ENCODE data around the gene BARD1. TPM values are rescaled to one million over a fixed set of nuclear protein-coding genes. Genes with fewer than 3 reads are reported as not detected.

The BARD1 gene
- polyA plus RNA-seq, 2 of the 4 experiments (the other 2 are of a cell fraction) = 8.3 to 9.9 TPM

DNA sequence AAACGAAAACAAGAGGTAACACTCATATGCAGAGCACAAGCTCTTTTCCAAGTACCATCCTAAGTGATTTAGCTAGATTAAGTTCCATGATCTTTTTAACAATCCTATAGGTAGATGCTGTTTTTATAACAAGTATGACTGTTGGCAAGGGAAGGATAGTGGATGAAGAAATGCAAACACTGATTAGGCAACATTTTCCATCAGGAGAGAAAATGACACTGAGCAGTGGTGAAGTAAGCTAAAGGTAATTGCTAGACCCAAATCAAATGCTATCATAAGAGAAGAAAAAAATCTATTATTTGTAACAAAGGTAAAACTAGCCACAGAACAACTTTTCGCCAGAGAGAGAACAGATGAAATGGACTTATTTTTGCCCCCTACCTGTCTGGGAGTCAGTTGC lies 34.3 kb upstream of the BARD1 start:
- FAIRE-seq (no peak), DNase-seq (ENCODE audit: low read depth in 1 of 2, low spot score in 1 of 2) (no peak), ATAC-seq (no peak)
- no peak overlapping the region for H3K27ac ChIP-seq
- no peak overlapping the region for H3K4me2 ChIP-seq
- 58% methylated on average over 2 of the region's 2 CpGs for WGBS (ENCODE audit: missing lambda C conversion rate)
- CTCF ChIA-PET = no interaction called here
- no peak overlapping the region for H3K4me3 ChIP-seq
- POLR2A ChIA-PET = no interaction called here
- TF ChIP-seq FOSL2 (IDR thresholded peaks at IDR 0.05) (no peak), FOSL2 (CRISPR knock-in tag; IDR thresholded peaks at IDR 0.05) (no peak), SMC3 (IDR thresholded peaks at IDR 0.05) (no peak), CHD4 (IDR thresholded peaks at IDR 0.05; ENCODE audit: borderline replicate concordance) (no peak), RNF2 (IDR thresholded peaks at IDR 0.05; ENCODE audit: borderline replicate concordance, low read depth) (no peak), BHLHE40 (IDR thresholded peaks at IDR 0.05; ENCODE audit: low read depth, low read length) (no peak), ZFP36 (IDR thresholded peaks at IDR 0.05; ENCODE audit: borderline replicate concordance, partially characterized antibody) (no peak), ZNF302 (CRISPR knock-in tag; IDR thresholded peaks at IDR 0.05) (no peak), ZC3H11A (IDR thresholded peaks at IDR 0.05) (no peak)
- TF ChIP-seq, protein P1, sequence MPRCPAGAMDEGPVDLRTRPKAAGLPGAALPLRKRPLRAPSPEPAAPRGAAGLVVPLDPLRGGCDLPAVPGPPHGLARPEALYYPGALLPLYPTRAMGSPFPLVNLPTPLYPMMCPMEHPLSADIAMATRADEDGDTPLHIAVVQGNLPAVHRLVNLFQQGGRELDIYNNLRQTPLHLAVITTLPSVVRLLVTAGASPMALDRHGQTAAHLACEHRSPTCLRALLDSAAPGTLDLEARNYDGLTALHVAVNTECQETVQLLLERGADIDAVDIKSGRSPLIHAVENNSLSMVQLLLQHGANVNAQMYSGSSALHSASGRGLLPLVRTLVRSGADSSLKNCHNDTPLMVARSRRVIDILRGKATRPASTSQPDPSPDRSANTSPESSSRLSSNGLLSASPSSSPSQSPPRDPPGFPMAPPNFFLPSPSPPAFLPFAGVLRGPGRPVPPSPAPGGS (IDR thresholded peaks at IDR 0.05) = no peak
- TF ChIP-seq, protein P2, sequence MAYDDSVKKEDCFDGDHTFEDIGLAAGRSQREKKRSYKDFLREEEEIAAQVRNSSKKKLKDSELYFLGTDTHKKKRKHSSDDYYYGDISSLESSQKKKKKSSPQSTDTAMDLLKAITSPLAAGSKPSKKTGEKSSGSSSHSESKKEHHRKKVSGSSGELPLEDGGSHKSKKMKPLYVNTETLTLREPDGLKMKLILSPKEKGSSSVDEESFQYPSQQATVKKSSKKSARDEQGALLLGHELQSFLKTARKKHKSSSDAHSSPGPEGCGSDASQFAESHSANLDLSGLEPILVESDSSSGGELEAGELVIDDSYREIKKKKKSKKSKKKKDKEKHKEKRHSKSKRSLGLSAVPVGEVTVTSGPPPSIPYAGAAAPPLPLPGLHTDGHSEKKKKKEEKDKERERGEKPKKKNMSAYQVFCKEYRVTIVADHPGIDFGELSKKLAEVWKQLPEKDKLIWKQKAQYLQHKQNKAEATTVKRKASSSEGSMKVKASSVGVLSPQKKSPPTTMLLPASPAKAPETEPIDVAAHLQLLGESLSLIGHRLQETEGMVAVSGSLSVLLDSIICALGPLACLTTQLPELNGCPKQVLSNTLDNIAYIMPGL (CRISPR knock-in tag; IDR thresholded peaks at IDR 0.05; ENCODE audit: borderline replicate concordance) = no peak
- TF ChIP-seq, protein P3, sequence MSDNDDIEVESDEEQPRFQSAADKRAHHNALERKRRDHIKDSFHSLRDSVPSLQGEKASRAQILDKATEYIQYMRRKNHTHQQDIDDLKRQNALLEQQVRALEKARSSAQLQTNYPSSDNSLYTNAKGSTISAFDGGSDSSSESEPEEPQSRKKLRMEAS (IDR thresholded peaks at IDR 0.05) = no peak
- TF ChIP-seq, protein P4, sequence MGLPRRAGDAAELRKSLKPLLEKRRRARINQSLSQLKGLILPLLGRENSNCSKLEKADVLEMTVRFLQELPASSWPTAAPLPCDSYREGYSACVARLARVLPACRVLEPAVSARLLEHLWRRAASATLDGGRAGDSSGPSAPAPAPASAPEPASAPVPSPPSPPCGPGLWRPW (IDR thresholded peaks at IDR 0.05) = no peak
- TF ChIP-seq, protein P5, sequence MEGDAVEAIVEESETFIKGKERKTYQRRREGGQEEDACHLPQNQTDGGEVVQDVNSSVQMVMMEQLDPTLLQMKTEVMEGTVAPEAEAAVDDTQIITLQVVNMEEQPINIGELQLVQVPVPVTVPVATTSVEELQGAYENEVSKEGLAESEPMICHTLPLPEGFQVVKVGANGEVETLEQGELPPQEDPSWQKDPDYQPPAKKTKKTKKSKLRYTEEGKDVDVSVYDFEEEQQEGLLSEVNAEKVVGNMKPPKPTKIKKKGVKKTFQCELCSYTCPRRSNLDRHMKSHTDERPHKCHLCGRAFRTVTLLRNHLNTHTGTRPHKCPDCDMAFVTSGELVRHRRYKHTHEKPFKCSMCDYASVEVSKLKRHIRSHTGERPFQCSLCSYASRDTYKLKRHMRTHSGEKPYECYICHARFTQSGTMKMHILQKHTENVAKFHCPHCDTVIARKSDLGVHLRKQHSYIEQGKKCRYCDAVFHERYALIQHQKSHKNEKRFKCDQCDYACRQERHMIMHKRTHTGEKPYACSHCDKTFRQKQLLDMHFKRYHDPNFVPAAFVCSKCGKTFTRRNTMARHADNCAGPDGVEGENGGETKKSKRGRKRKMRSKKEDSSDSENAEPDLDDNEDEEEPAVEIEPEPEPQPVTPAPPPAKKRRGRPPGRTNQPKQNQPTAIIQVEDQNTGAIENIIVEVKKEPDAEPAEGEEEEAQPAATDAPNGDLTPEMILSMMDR (IDR thresholded peaks at IDR 0.05) = no peak
- H3K9me3 ChIP-seq = no peaks in the 10 kb centered on the region
- no peaks in the 10 kb centered on the region for H3K4me1 ChIP-seq

DNA sequence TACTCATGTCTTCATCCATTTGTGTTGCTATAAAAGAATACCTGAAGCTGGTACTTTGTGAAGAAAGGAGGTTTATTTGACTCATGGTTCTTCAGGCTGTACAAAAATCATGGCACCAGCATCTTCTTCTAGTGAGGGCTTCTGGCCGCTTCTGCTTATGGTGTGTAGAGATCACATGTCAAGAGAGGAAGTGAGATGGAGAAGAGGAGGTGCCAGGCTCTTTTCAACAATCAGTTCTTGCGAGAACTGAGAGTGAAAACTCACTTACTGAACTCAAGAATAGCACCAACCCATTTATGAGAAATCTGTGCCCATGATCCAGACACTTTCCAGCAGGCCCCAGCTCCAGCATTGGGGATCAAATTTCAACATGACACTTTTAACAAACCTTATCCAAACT lies 30.0 kb upstream of the BARD1 start:
- no peak for DNase-seq (ENCODE audit: low read depth in 1 of 2, low spot score in 1 of 2)
- WGBS (ENCODE audit: missing lambda C conversion rate) = 54% methylated on average over 2 of the region's 2 CpGs
- TF ChIP-seq JUNB (IDR thresholded peaks at IDR 0.05) (no peak), KDM1A (IDR thresholded peaks at IDR 0.05; ENCODE audit: low read depth) (no peak), MAZ (IDR thresholded peaks at IDR 0.05; ENCODE audit: borderline replicate concordance, low read depth, low read length) (no peak)
- Histone ChIP-seq H3K4me1 (no peaks in the 10 kb centered on the region), H3K4me2 (no peak overlapping the region), H3K9me3 (no peaks in the 10 kb centered on the region), H3K4me3 (no peak overlapping the region), H3K27ac (no peak overlapping the region)
- FAIRE-seq = no peak
- ChIA-PET POLR2A (no interaction called here), CTCF (no interaction called here)
- ATAC-seq = no peak

DNA sequence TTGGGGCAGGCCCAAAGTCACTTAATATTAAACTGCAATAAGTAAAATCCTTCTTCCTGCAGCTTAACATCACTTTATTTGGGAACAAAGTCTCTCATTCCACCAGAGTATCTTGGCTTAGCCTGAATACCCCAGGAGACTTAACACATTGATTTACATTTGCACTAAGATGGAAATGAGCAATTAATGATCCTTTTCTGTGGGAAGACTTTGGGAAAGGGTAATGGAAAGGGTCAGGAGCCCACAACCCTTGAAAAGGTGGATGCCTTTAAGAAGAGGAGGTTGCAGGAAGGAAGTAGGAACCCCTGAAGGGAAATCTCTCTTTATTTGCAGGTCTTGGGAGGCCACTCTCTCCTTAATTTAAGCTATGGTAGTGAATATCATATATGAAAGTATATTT lies 28.0 kb upstream of the BARD1 start:
- H3K4me3 ChIP-seq = no peak overlapping the region
- ChIA-PET POLR2A (no interaction called here), CTCF (no interaction called here)
- no peaks in the 10 kb centered on the region for H3K9me3 ChIP-seq
- no peak for DNase-seq (ENCODE audit: low read depth in 1 of 2, low spot score in 1 of 2)
- no peak overlapping the region for H3K4me2 ChIP-seq
- no peak for ATAC-seq
- TF ChIP-seq TFCP2L1 (CRISPR knock-in tag; IDR thresholded peaks at IDR 0.05) = no peak
- TF ChIP-seq SMC3 (IDR thresholded peaks at IDR 0.05) = no peak
- no peak for TF ChIP-seq KDM5A (IDR thresholded peaks at IDR 0.05)
- TF ChIP-seq, protein P6, sequence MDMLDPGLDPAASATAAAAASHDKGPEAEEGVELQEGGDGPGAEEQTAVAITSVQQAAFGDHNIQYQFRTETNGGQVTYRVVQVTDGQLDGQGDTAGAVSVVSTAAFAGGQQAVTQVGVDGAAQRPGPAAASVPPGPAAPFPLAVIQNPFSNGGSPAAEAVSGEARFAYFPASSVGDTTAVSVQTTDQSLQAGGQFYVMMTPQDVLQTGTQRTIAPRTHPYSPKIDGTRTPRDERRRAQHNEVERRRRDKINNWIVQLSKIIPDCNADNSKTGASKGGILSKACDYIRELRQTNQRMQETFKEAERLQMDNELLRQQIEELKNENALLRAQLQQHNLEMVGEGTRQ (IDR thresholded peaks at IDR 0.05) = no peak
- TF ChIP-seq GATA3 (IDR thresholded peaks at IDR 0.05; ENCODE audit: borderline replicate concordance) = no peak
- no peak for TF ChIP-seq ZSCAN20 (CRISPR knock-in tag; IDR thresholded peaks at IDR 0.05)
- no peak for FAIRE-seq
- no peaks in the 10 kb centered on the region for H3K4me1 ChIP-seq
- no peak overlapping the region for H3K27ac ChIP-seq

Measured in A549 (cell line).